ENCODE results near the gene NRBF2. TPM values are rescaled to one million over a fixed set of nuclear protein-coding genes. Genes with fewer than 3 reads are reported as not detected.
"Not testable (repeated sequence)": the region's sequence is repeated elsewhere in the genome, so short reads cannot be mapped to it uniquely, and the experiment has no call there.

The NRBF2 gene
- total RNA-seq, 2 donors from 2014 or later: 13.1 to 15.6 TPM

GRCh38 chr10:63094405-63094804, 38.7 kb upstream of the NRBF2 start:
- Histone ChIP-seq H3K4me3 (no peak overlapping the region), H3K36me3 (no peaks in the 10 kb centered on the region), H3K27me3 (replicated peaks; ENCODE audit: insufficient read depth) (no peaks in the 10 kb centered on the region), H3K9me3 (no peaks in the 10 kb centered on the region), H3K27ac (no peak overlapping the region), H3K4me1 (ENCODE audit: control insufficient read depth in 1 of 2, low read depth in 2 of 2) (no peaks in the 10 kb centered on the region)
- ATAC-seq (ENCODE audit: insufficient number of reproducible peaks, low FRiP score, low read depth): no peak
- no peak for DNase-seq (ENCODE audit: low spot score)
- no peak for TF ChIP-seq CTCF (IDR thresholded peaks at IDR 0.05)

GRCh38 chr10:63094881-63095280, 38.2 kb upstream of the NRBF2 start:
- ATAC-seq (ENCODE audit: insufficient number of reproducible peaks, low FRiP score, low read depth): no peak
- Histone ChIP-seq H3K4me1 (ENCODE audit: control insufficient read depth in 1 of 2, low read depth in 2 of 2) (no peaks in the 10 kb centered on the region), H3K4me3 (no peak overlapping the region), H3K9me3 (no peaks in the 10 kb centered on the region), H3K36me3 (no peaks in the 10 kb centered on the region), H3K27ac (no peak overlapping the region), H3K27me3 (replicated peaks; ENCODE audit: insufficient read depth) (no peaks in the 10 kb centered on the region)
- DNase-seq (ENCODE audit: low spot score): no peak
- TF ChIP-seq CTCF (IDR thresholded peaks at IDR 0.05): no peak

GRCh38 chr10:63099734-63100133, 33.4 kb upstream of the NRBF2 start:
- no peaks in the 10 kb centered on the region for H3K27me3 ChIP-seq (replicated peaks; ENCODE audit: insufficient read depth)
- TF ChIP-seq CTCF (IDR thresholded peaks at IDR 0.05): no peak
- no peaks in the 10 kb centered on the region for H3K36me3 ChIP-seq
- H3K4me1 ChIP-seq (ENCODE audit: control insufficient read depth in 1 of 2, low read depth in 2 of 2): no peaks in the 10 kb centered on the region
- H3K4me3 ChIP-seq: no peak overlapping the region
- H3K9me3 ChIP-seq: no peaks in the 10 kb centered on the region
- no peak overlapping the region for H3K27ac ChIP-seq
- DNase-seq (ENCODE audit: low spot score) (no peak), ATAC-seq (ENCODE audit: insufficient number of reproducible peaks, low FRiP score, low read depth) (no peak)

DNA sequence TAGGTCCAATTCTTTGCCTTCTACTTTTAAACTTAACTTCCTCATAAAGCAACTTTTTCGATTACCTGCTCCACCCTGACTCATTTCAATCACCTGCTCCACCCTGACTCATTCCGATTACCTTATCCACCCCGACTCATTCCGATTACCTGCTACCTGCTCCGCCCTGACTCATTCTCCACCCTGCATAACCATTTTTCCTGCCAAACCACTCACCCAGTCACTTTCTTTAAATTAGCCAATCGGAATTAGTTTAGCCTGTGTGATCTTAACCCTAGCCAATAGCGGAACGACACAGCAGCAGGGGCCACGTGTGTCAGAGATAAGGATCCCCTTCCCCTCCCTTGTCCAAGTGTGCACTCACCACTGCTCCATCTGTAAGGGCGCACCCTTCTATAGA, 32.0 kb upstream of the NRBF2 start:
- not testable (repeated sequence) for H3K36me3 ChIP-seq; H3K4me3 ChIP-seq; DNase-seq (ENCODE audit: low spot score); ATAC-seq (ENCODE audit: insufficient number of reproducible peaks, low FRiP score, low read depth); H3K9me3 ChIP-seq; H3K27ac ChIP-seq; H3K27me3 ChIP-seq (replicated peaks; ENCODE audit: insufficient read depth); H3K4me1 ChIP-seq (ENCODE audit: control insufficient read depth in 1 of 2, low read depth in 2 of 2)

GRCh38 chr10:63102279-63102883, 30.7 kb upstream of the NRBF2 start:
- DNase-seq (ENCODE audit: low spot score); H3K4me1 ChIP-seq (ENCODE audit: control insufficient read depth in 1 of 2, low read depth in 2 of 2); H3K27me3 ChIP-seq (replicated peaks; ENCODE audit: insufficient read depth); H3K4me3 ChIP-seq; H3K27ac ChIP-seq; H3K9me3 ChIP-seq; H3K36me3 ChIP-seq; ATAC-seq (ENCODE audit: insufficient number of reproducible peaks, low FRiP score, low read depth): not testable (repeated sequence)

DNA sequence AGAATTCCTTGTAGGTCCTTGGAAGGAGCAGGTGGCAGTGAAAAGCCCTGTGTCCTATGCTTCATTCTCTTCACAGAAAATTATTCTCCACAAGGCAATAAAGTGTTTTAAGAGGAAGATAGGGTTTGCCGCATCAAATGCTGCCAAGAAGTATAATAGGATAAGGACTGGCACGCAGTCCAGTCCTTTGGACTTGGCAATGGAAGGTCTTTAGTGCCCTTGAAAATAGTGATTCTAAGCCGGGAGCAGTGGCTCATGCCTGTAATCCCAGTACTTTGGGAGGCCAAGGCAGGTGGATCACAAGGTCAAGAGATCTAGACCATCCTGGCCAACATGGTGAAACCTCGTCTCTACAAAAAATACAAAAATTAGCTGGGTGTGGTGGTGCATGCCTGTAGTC, 29.9 kb upstream of the NRBF2 start:
- ATAC-seq (ENCODE audit: insufficient number of reproducible peaks, low FRiP score, low read depth); H3K4me1 ChIP-seq (ENCODE audit: control insufficient read depth in 1 of 2, low read depth in 2 of 2); H3K4me3 ChIP-seq; DNase-seq (ENCODE audit: low spot score); H3K9me3 ChIP-seq; H3K27me3 ChIP-seq (replicated peaks; ENCODE audit: insufficient read depth); H3K27ac ChIP-seq; H3K36me3 ChIP-seq: not testable (repeated sequence)

DNA sequence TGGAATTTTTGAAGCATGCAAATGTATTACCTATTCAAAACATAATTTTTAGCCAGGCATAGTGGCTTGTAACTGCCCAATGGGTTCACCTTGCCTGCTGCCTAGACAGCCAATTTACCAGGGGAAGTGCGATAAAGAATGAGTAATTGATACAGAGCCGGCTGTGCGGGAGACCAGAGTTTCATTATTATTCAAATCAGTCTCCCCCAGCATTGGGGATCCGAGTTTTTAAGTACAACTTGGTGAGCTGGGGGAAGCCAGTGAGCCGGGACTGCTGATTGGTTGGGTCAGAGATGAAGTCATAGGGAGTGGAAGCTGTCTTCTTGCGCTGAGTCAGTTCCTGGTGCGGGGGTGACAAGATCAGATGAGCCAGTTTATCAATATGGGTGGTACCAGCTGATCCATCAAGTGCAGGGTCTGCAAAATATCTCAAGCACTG, 29.1 kb upstream of the NRBF2 start:
- H3K27me3 ChIP-seq (replicated peaks; ENCODE audit: insufficient read depth): no peaks in the 10 kb centered on the region
- H3K9me3 ChIP-seq: no peaks in the 10 kb centered on the region
- no peak for ATAC-seq (ENCODE audit: insufficient number of reproducible peaks, low FRiP score, low read depth)
- H3K36me3 ChIP-seq: no peaks in the 10 kb centered on the region
- no peak overlapping the region for H3K4me3 ChIP-seq
- no peak for DNase-seq (ENCODE audit: low spot score)
- no peak overlapping the region for H3K27ac ChIP-seq
- no peak for TF ChIP-seq CTCF (IDR thresholded peaks at IDR 0.05)
- no peaks in the 10 kb centered on the region for H3K4me1 ChIP-seq (ENCODE audit: control insufficient read depth in 1 of 2, low read depth in 2 of 2)
